ENCODE measurements around the gene UBAP1.

Gene UBAP1

DNA sequence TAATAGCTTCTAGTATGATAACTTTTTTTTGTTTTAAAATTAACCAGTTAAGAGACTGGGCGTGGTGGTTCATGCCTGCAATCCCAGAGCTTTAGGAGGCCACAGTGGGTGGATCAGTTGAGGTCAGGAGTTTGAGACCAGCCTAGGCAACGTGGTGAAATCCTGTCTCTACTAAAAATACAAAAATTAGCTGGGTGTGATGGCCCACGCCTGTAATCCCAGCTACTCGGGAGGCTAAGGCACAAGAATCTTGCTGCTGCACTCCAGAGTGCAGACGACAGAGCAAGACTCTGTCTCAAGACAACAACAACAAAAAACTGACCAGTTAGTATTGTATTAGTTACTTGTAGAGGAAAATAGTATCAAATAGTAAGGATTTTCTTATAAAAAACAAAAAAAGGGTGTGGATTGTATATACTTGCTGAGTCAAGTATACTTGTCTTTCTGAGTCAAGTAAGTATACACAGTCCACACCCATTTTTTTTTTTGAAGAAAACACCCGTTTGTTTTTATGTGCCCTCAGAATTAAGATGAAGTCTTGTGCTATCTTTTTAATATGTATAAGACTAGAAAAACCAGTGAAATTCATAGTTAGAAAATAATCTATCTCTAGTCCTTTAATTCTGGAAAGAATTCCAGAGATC lies 25.3 kb downstream of the UBAP1 start:
- no peak for DNase-seq
- H3K27ac ChIP-seq (ENCODE audit: low read length): no peak overlapping the region
- peaks cover 4% of the 10 kb centered on the region; the same call in 1 of the 2 replicates for H4K20me1 ChIP-seq (ENCODE audit: insufficient read depth, low read length)
- H3K27me3 ChIP-seq (replicated peaks; ENCODE audit: insufficient read depth, low read length): no peaks in the 10 kb centered on the region
- H3K9me2 ChIP-seq (replicated peaks; ENCODE audit: insufficient read depth, low read length): no peaks in the 10 kb centered on the region
- peaks cover 73% of the 10 kb centered on the region for H3K79me2 ChIP-seq (ENCODE audit: low read length)
- no peak overlapping the region for H3K4me3 ChIP-seq (ENCODE audit: low read length)
- no peaks in the 10 kb centered on the region for H3K36me3 ChIP-seq (replicated peaks; ENCODE audit: insufficient read depth, low read length)
- TF ChIP-seq EZH2 (optimal IDR thresholded peaks at IDR 0.05; ENCODE audit: low read depth, low read length) (no peak), EZH2phosphoT487 (IDR thresholded peaks at IDR 0.05; ENCODE audit: low read length) (no peak)
- TF ChIP-seq, protein P1, sequence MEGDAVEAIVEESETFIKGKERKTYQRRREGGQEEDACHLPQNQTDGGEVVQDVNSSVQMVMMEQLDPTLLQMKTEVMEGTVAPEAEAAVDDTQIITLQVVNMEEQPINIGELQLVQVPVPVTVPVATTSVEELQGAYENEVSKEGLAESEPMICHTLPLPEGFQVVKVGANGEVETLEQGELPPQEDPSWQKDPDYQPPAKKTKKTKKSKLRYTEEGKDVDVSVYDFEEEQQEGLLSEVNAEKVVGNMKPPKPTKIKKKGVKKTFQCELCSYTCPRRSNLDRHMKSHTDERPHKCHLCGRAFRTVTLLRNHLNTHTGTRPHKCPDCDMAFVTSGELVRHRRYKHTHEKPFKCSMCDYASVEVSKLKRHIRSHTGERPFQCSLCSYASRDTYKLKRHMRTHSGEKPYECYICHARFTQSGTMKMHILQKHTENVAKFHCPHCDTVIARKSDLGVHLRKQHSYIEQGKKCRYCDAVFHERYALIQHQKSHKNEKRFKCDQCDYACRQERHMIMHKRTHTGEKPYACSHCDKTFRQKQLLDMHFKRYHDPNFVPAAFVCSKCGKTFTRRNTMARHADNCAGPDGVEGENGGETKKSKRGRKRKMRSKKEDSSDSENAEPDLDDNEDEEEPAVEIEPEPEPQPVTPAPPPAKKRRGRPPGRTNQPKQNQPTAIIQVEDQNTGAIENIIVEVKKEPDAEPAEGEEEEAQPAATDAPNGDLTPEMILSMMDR (IDR thresholded peaks at IDR 0.05; ENCODE audit: low read length): no peak
- no peak overlapping the region for H3K9ac ChIP-seq (ENCODE audit: low read length)
- H3K4me2 ChIP-seq (ENCODE audit: low read depth, low read length): no peak overlapping the region
- H3K9me3 ChIP-seq (replicated peaks; ENCODE audit: insufficient read depth, low read length): no peaks in the 10 kb centered on the region
- H3K4me1 ChIP-seq (ENCODE audit: low read length): no peaks in the 10 kb centered on the region
- H2AFZ ChIP-seq (ENCODE audit: low read length): no peak overlapping the region
- no peaks in the 10 kb centered on the region for H3F3A ChIP-seq (ENCODE audit: insufficient read depth, low read length)

DNA sequence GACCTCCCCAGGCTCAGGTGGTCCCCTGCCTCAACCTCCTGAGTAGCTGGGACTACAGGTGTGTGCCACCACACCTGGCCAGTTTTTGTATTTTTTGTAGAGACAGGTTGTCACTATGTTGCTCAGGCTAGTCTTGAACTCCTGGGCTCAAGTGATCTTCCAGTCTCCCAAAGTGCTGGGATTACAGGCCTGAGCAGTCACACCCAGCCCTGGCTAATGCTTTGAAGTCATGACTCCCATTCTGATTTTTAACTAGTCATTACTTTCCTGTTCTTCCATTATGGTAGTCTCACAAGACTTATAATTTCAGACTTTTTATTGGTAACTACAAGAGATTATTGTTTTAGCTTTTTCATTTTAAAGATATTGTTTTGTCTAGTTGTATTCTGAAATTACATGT lies 26.3 kb downstream of the UBAP1 start:
- H3K9me3 ChIP-seq (replicated peaks; ENCODE audit: insufficient read depth, low read length): no peaks in the 10 kb centered on the region
- H2AFZ ChIP-seq (ENCODE audit: low read length): no peak overlapping the region
- TF ChIP-seq EZH2 (optimal IDR thresholded peaks at IDR 0.05; ENCODE audit: low read depth, low read length) (no peak), EZH2phosphoT487 (IDR thresholded peaks at IDR 0.05; ENCODE audit: low read length) (no peak)
- TF ChIP-seq, protein P1 (IDR thresholded peaks at IDR 0.05; ENCODE audit: low read length): no peak
- no peaks in the 10 kb centered on the region for H3K27me3 ChIP-seq (replicated peaks; ENCODE audit: insufficient read depth, low read length)
- no peak overlapping the region for H3K9ac ChIP-seq (ENCODE audit: low read length)
- H3K4me1 ChIP-seq (ENCODE audit: low read length): no peaks in the 10 kb centered on the region
- peaks cover 4% of the 10 kb centered on the region; the same call in 1 of the 2 replicates for H4K20me1 ChIP-seq (ENCODE audit: insufficient read depth, low read length)
- no peaks in the 10 kb centered on the region for H3K9me2 ChIP-seq (replicated peaks; ENCODE audit: insufficient read depth, low read length)
- no peaks in the 10 kb centered on the region for H3F3A ChIP-seq (ENCODE audit: insufficient read depth, low read length)
- H3K36me3 ChIP-seq (replicated peaks; ENCODE audit: insufficient read depth, low read length): no peaks in the 10 kb centered on the region
- no peak overlapping the region for H3K4me3 ChIP-seq (ENCODE audit: low read length)
- no peak overlapping the region for H3K4me2 ChIP-seq (ENCODE audit: low read depth, low read length)
- H3K27ac ChIP-seq (ENCODE audit: low read length): no peak overlapping the region
- DNase-seq: no peak
- peaks cover 75% of the 10 kb centered on the region for H3K79me2 ChIP-seq (ENCODE audit: low read length)

DNA sequence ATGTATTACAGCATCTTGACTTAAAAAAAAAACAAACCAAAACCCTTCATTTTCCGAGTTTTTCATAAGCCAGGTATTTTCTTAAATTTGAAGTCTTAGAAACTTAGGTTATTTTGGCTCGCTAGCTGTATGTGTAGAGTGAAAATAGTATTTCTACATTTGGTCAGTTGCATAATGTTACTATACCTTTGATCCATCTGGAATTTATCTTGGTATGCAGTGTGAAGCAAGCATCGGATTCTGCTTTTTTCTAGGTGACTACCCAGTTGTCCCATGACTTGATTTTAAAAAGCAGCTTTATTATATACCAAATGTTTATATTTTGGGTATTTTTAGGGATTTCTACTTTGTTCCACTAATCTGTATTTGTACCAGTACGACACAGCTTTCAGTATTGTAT lies 27.7 kb downstream of the UBAP1 start:
- Histone ChIP-seq H3K36me3 (replicated peaks; ENCODE audit: insufficient read depth, low read length) (no peaks in the 10 kb centered on the region), H3K27ac (ENCODE audit: low read length) (no peak overlapping the region), H3F3A (ENCODE audit: insufficient read depth, low read length) (no peaks in the 10 kb centered on the region), H3K9ac (ENCODE audit: low read length) (no peak overlapping the region), H3K9me3 (replicated peaks; ENCODE audit: insufficient read depth, low read length) (no peaks in the 10 kb centered on the region), H3K9me2 (replicated peaks; ENCODE audit: insufficient read depth, low read length) (no peaks in the 10 kb centered on the region), H3K27me3 (replicated peaks; ENCODE audit: insufficient read depth, low read length) (no peaks in the 10 kb centered on the region), H3K79me2 (ENCODE audit: low read length) (peaks cover 71% of the 10 kb centered on the region), H2AFZ (ENCODE audit: low read length) (no peak overlapping the region), H3K4me1 (ENCODE audit: low read length) (no peaks in the 10 kb centered on the region), H3K4me3 (ENCODE audit: low read length) (no peak overlapping the region), H3K4me2 (ENCODE audit: low read depth, low read length) (no peak overlapping the region), H4K20me1 (ENCODE audit: insufficient read depth, low read length) (peaks cover 4% of the 10 kb centered on the region; the same call in 1 of the 2 replicates)
- TF ChIP-seq EZH2 (optimal IDR thresholded peaks at IDR 0.05; ENCODE audit: low read depth, low read length) (no peak), EZH2phosphoT487 (IDR thresholded peaks at IDR 0.05; ENCODE audit: low read length) (no peak)
- TF ChIP-seq, protein P1 (IDR thresholded peaks at IDR 0.05; ENCODE audit: low read length): no peak
- no peak for DNase-seq
